Measurements from ENCODE around the gene CD79B.

DNA sequence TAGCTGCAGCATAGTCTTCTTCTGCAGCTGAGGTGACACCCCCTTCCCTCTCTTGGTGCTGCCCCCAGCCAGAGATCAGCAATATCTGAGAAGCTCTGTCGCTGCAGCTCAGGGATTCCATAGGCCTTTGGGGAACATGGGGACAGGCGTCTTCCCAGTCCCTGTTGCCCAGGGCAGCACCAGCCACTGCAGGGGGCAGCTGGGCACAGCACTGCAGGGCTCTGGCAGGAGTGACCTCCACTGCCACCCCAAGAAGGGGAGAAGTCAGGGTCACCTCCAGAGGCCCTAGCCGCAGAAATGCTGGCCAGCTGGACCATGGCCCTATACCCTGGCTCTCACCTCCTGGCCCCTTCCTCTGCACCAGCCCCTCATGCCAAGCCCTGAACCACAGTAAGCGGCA, 23.7 kb upstream of the CD79B start:
- TF ChIP-seq, protein P1, sequence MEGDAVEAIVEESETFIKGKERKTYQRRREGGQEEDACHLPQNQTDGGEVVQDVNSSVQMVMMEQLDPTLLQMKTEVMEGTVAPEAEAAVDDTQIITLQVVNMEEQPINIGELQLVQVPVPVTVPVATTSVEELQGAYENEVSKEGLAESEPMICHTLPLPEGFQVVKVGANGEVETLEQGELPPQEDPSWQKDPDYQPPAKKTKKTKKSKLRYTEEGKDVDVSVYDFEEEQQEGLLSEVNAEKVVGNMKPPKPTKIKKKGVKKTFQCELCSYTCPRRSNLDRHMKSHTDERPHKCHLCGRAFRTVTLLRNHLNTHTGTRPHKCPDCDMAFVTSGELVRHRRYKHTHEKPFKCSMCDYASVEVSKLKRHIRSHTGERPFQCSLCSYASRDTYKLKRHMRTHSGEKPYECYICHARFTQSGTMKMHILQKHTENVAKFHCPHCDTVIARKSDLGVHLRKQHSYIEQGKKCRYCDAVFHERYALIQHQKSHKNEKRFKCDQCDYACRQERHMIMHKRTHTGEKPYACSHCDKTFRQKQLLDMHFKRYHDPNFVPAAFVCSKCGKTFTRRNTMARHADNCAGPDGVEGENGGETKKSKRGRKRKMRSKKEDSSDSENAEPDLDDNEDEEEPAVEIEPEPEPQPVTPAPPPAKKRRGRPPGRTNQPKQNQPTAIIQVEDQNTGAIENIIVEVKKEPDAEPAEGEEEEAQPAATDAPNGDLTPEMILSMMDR (IDR thresholded peaks at IDR 0.05) = no peak
- no peak for TF ChIP-seq POLR2A (IDR thresholded peaks at IDR 0.05)
